HPDE6-E6E7 (cell line): Measurements from ENCODE around the gene DNAH11.
"Not testable (repeated sequence)": the region's sequence is repeated elsewhere in the genome, so short reads cannot be mapped to it uniquely, and the experiment has no call there.

Source experiments
- DNase-seq: peaks from one replicate; pipeline ENCODE4 v3.0.0; 2011; ENCODE audit warnings: missing footprints; ENCODE audit errors: extremely low spot score

The DNAH11 gene, protein sequence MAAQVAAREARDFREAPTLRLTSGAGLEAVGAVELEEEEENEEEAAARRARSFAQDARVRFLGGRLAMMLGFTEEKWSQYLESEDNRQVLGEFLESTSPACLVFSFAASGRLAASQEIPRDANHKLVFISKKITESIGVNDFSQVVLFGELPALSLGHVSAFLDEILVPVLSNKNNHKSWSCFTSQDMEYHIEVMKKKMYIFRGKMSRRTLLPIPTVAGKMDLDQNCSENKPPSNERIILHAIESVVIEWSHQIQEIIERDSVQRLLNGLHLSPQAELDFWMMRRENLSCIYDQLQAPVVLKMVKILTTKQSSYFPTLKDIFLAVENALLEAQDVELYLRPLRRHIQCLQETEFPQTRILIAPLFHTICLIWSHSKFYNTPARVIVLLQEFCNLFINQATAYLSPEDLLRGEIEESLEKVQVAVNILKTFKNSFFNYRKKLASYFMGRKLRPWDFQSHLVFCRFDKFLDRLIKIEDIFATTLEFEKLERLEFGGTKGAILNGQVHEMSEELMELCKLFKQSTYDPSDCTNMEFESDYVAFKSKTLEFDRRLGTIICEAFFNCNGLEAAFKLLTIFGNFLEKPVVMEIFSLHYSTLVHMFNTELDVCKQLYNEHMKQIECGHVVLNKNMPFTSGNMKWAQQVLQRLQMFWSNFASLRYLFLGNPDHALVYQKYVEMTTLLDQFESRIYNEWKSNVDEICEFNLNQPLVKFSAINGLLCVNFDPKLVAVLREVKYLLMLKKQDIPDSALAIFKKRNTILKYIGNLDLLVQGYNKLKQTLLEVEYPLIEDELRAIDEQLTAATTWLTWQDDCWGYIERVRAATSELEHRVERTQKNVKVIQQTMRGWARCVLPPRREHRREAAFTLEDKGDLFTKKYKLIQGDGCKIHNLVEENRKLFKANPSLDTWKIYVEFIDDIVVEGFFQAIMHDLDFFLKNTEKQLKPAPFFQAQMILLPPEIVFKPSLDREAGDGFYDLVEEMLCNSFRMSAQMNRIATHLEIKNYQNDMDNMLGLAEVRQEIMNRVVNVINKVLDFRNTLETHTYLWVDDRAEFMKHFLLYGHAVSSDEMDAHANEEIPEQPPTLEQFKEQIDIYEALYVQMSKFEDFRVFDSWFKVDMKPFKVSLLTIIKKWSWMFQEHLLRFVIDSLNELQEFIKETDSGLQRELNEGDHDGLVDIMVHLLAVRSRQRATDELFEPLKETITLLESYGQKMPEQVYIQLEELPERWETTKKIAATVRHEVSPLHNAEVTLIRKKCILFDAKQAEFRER (N-terminal part only)

GRCh38 chr7:21542891-21543527 is at the start of gene DNAH11:
DNAH11 (plus strand) TSS chr7:21543039; CDS start chr7:21543246, 207 bp downstream.
- DNase-seq: peak; percentile 43

GRCh38 chr7:21495731-21496130 is 47.1 kb upstream of the DNAH11 start:
- DNase-seq: no peak

GRCh38 chr7:21497072-21497471 is 45.8 kb upstream of the DNAH11 start:
- DNase-seq: no peak

DNA sequence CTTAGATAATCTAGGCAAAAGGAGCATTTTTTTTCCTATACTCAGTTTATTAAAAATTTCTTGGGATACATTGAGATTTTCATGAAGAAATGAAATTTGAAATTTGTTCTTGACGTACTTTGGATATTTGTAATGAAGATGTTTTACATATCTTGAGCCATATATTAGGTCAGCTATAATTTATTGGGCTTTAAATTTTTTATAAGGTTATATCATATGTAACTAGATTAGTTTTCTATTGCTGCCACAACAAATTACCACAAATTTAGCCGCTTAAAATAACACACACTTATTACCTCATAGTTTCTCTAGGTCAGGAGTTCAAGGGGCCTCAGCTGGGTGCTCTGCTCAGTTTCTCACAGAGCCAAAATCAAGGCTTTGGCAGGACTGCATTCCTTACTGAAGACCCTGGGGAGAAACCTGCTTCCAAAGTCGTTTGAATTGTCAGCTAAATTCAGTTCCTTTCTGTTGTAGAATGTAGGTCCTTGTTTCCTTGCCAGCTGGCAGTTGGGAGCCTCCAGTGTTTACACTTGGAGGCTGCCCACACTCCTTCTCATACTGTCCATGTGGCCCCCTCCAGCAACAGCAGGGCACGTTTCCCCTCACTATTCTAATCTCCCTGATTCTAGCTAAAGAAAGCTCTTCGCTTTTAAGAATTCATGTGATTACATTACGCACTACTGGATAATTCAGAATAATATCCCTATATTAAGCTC is 42.6 kb upstream of the DNAH11 start:
- no peak for DNase-seq

GRCh38 chr7:21504021-21504420 is 38.8 kb upstream of the DNAH11 start:
- DNase-seq: no peak

GRCh38 chr7:21507627-21508343 is 35.1 kb upstream of the DNAH11 start:
- no peak for DNase-seq

GRCh38 chr7:21508538-21508937 is 34.3 kb upstream of the DNAH11 start:
- DNase-seq: no peak

DNA sequence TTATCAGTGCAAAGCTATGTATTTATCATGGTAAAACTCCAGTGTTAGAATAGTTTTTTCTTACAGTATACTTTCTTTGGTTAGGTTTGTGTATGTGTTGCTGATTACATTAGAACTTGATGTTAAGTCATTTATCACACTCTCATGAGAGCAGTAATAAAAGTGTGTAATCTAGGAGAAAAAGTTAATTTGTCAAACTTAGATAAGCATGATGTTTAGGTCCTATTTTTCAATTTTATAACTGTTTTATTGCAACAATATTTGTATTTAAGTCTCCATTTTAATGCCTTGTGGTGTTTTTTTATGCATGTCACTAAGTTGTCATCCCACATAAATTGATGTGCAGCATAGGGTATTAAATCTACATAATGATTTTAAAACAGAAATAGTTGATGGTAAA is 28.8 kb upstream of the DNAH11 start:
- DNase-seq: no peak

- DNase-seq: no peak
Measured at GRCh38 chr7:21524680-21525079, 18.2 kb upstream of the DNAH11 start.

GRCh38 chr7:21526007-21526406 is 16.8 kb upstream of the DNAH11 start:
- DNase-seq: no peak

GRCh38 chr7:21526448-21526847 is 16.4 kb upstream of the DNAH11 start:
- DNase-seq: no peak

DNA sequence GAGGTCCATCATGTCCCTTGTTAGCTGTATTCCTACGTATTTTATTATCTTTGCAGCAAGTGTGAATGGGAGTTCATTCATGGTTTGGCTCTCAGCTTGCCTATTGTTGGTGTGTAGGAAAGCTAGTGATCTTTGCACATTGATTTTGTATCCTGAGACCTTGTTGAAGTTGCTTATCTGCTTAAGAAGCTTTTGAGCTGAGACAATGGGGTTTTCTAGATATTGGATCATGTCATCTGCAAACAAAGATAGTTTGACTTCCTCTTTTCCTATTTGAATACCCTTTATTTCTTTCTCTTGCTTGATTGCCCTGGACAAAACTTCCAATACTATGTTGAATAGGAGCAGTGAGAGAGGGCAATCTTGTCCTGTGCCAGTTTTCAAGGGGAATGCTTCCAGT is 10.4 kb upstream of the DNAH11 start:
- DNase-seq: not testable (repeated sequence)

DNA sequence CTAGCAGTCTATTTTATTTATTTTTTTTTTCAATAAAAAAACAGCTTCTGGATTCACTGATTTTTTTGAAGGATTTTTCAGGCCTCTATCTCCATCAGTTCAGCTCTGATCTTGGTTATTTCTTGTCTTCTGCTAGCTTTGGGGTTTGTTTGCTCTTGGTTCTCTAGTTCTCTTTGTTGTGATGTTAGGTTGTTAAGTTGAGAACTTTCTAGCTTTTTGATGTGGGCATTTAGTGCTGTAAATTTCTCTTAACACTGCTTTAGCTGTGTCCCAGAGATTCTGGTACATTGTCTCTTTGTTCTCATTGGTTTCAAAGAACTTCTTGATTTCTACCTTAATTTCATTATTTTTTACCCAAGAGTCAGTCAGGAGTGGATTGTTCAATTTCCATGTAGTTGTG is 9.2 kb upstream of the DNAH11 start:
- DNase-seq: not testable (repeated sequence)

DNA sequence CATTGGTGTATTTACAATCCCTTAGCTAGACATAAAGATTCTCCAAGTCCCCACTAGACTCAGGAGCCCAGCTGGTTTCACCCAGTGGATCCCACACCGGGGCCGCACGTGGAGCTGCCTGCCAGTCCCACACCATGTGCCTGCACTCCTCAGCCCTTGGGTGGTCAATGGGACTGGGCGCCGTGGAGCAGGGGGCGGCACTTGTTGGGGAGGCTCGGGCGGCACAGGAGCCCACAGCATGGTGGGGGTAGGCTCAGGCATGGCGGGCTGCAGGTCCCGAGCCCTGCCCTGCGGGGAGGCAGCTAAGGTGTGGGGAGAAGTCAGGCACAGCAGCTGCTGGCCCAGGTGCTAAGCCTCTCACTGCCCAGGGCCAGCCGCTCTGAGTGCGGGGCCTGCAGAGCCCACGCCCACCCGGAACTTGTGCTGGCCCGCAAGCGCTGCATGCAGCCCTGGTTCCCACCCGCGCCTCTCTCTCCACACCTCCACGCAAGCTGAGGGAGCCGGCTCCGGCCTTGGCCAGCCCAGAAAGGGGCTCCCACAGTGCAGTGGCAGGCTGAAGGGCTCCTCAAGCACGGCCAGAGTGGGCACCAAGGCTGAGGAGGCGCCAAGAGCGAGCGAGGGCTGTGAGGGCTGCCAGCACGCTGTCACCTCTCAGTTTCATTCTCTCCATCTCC is 6.3 kb upstream of the DNAH11 start:
- not testable (repeated sequence) for DNase-seq

DNA sequence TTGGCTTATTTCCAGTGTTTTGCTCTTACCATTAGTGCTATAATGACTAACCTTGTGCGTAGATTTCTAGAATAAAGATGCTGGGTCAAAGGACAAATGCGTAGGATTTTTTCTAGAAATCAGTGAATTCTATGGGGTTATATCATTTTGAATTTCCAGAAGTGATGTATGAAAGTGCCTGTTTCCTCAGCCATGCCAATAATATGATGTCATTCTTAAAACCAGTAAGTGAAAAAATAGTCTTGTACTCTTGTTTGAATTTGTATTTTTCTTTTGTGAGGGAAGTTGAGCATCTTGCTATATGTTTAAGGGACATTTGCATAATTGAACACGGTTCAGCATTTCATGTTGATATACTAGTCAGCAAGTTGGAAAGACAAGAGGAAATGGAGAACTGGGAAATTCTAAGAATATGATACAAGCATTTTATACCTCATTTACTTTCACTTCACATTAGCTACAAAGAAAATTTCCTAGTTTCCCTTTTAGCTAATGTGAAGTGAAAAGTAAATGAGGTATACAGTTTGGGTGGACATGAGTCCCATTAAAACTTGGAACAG is 3.8 kb upstream of the DNAH11 start:
- DNase-seq: no peak

GRCh38 chr7:21543528-21544302 is 876 bp downstream of the DNAH11 start:
- peak; percentile 9 for DNase-seq

- no peak for DNase-seq
Measured at GRCh38 chr7:21544303-21544656, 1.4 kb downstream of the DNAH11 start.

DNA sequence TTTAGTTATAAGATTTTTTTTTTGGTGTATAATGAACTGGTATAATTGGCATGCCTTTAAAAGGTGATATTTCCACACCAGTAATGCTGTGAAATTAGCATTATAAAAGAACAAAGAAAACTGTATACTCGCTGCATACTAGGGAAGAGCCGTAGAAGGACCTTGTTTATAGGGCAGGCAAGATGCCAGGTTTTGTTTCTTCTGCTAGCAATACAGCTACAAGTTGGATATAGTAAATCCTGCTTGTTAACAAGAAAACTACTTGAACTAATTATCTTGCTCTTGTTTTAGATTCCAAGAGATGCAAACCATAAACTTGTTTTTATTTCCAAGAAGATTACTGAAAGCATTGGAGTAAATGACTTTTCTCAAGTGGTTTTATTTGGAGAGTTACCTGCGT is 1.9 kb downstream of the DNAH11 start:
- DNase-seq: no peak

DNA sequence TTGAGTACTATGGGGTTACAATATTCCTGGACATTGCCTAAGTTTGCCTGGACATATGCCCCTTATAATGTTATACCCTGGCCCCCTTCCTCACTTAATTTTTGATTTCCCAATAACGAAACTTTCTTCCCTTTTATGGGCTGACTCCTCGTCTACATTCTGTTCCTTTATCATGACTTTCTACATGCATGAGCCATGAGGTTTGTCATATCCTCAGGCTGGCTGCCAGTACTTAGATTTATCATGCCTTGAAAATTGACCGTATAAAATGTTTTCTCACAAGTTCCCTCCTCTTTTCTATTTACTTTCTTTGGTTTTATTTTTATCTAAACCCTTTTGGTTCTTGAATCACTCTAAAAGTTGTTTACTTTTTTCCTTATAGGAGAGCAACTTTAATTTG is 4.7 kb downstream of the DNAH11 start:
- DNase-seq: no peak
